ENCODE results near the gene CTIF.

GRCh38 chr18:48769006-48769636 is 230.3 kb downstream of the CTIF start:
- TF ChIP-seq POLR2AphosphoS5 (IDR thresholded peaks at IDR 0.05; ENCODE audit: low read depth, low read length) (no peak), POLR2A (IDR thresholded peaks at IDR 0.05; ENCODE audit: low read depth, low read length) (no peak), TAF1 (IDR thresholded peaks at IDR 0.05; ENCODE audit: low read depth, low read length) (no peak), SPI1 (IDR thresholded peaks at IDR 0.05; ENCODE audit: low read depth, low read length) (no peak), PAX5 (IDR thresholded peaks at IDR 0.05; ENCODE audit: insufficient read depth, low read length, severe bottlenecking) (no peak)

Measured in GM12891 (cell line).